Stimulated activated CD4-positive, alpha-beta T cell treated with anti-CD3 and anti-CD28 coated beads, Interleukin-1b, Interleukin-23, amount 100 ng/mL, for 4 hours (primary cell): ENCODE measurements around the gene UTF1.

Experiments used
- DNase-seq, 2 donors: peaks; one replicate each; pipeline ENCODE4 v3.0.0-alpha.2; 2020; ENCODE audit warnings: low read depth in 2 of 2

Gene UTF1

DNA sequence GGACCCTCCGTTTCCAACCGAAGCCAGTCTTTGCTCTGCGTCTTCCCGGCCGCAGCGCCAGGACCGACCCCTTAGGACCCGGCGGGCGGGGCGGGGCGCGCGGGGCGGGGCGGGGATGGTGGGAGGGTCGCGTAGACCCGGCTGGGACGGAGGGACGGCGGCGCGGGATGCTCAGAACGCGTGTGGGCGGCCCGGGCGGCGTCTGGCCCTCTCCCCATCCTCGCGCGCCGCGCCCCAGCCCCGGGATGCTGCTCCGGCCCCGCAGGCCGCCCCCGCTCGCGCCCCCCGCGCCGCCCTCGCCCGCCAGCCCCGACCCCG lies at the start of gene UTF1:
Gene UTF1 (plus strand): TSS at position 174 of the 318 bp plus-strand sequence. CDS start 72 bp downstream, at position 246.
- no peak for DNase-seq

- DNase-seq, result no peak
Observed at GRCh38 chr10:133180965-133181639, 48.9 kb upstream of the UTF1 start.

DNA sequence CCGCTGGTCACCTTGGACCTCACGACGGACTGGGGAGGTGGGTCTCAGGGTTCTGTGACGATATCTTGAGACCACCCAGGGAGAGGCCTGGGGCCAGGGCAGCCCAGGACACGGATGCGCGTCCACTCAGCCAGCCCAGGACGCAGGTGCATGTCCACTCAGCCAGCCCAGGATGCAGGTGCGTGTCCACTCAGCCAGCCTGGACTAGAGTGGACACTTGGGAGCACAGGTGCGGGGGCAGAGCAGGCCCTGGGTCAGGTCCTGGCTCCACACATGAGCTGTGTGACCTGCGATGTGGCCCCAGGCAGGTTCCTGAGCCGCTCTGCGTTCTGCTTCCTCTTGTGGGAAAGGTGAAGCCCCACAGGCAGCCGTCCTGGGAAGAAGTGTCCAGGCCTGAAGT lies 47.8 kb upstream of the UTF1 start:
- no peak for DNase-seq

GRCh38 chr10:133182791-133183645 lies 47.0 kb upstream of the UTF1 start:
- DNase-seq, result no peak

GRCh38 chr10:133183646-133184378 lies 46.2 kb upstream of the UTF1 start:
- no peak for DNase-seq

DNA sequence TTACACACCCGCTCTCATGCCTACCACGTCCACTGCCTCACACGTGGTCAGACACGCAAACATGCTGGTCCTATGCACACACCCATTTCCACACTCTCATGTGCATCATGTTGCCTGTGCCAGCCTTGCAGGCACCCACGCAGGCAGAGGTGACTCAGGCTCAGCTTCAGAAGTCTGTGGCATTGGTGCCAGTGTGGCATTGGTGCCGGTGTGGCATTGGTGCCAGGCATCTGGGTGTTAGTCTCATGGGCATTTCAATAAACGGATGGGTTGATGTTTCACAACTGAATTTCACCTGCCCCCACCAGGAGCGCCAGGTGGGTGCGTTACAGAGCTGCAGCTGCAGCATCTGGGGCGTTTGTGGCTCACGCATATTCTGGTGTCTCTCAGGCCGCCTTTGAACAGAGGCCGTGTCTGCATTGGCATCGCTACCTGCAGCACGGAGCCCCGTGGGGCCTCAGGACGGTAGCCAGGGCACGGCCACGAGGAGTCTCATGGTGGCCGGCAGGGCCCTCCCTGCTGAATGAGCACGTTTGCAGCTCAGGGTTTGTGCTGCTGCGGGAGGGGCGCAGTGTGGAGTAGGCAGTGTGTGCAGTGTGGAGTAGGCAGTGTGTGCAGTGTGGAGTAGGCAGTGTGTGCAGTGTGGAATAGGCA lies 45.3 kb upstream of the UTF1 start:
- DNase-seq, result no peak

- DNase-seq, result no peak
Observed at GRCh38 chr10:133185421-133185820, 44.6 kb upstream of the UTF1 start.

GRCh38 chr10:133185916-133186315 lies 44.1 kb upstream of the UTF1 start:
- no peak for DNase-seq

DNA sequence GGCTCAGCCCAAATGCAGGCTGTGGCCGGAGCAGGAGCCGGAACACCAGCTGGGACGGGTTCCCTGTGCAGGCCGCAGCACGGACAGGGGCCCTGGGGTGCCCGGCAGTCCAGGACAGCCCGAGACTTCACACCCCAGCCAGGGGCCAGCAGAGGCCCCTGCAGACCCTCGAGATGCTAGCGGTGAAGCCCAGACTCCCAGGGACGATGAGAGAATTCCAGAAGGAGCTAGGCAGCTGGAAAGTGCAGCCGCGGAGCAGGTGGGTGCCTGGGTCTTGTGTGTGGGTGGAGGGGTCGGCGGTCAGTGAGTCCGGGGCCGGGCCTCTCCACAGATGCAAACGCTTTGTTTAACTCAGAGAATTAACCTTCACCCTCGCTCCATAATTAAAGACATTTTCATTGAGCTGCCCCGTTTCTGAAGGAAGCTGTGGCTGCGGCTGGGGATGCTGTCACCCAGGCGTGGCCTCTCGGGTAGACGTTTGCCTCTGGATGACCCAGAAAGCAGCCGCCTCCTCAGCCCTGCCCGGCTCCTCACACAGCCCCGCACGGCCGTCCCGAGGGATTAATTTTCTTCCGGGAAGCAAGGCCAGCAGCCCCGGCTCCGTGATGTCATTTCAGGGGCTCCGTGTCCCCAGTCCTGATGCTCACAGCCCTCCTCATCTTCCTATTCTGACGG lies 43.5 kb upstream of the UTF1 start:
- DNase-seq, result no peak

DNA sequence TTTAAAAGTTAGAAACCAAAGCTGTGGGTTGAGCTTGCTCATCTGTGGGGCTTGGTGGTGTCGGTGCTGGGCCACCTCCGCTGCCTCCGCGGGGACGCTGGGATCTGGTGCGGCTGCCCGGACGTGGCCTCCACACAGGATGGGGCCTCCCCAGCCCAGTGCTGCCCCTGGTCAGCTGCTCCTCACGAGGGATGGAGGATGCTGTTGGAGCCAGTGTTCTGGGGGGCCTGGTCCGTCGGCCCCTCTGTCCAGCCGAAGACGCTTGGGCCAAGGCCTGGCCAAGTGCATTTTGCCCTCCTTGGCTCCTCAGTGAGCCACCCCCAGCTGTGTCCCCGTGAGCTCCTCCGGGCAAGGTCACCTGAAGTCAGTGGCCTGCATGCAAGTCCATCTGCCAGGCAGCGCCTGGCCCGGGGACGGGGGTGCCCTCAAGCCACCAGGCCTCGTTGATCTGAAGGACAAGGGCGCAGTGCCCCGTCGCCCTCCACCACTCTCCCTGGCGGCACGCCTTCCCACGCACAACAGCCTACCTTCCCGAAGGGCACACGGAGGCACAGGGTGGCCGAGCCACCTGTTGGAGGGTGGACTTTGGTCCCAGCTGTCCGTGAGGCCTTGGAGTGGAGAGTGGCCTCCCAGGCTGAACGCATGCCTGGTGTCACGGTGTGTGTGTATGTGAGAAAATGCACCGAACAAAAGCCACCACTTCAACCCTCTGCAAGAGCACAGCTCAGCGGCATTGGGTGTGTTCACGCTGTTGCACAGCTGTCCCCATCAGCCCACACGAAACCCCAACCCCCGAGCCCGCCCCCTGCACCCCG lies 42.7 kb upstream of the UTF1 start:
- no peak for DNase-seq

- no peak for DNase-seq
Observed at GRCh38 chr10:133187906-133188681, 41.9 kb upstream of the UTF1 start.

DNA sequence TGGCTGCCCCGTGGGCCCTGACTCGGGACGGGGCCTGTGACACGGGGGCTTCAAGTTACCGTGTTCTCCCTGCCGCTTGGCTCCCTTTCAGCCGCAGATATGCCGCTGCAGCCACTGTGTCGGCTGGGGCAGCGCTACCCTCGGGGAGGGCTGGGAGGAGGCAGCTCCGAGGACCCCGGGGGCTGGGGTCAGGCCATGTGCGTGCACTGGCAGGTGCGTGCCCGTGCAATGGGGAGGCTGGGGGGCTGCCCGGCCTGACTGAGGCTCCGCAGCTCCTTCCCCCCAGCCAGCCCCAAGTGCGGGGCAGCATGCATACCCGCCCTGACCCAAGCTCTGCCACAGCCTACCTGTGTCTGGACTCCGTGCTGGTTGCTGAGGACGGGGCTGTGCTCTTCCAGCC lies 40.8 kb upstream of the UTF1 start:
- no peak for DNase-seq

- DNase-seq, result no peak
Observed at GRCh38 chr10:133189726-133190125, 40.3 kb upstream of the UTF1 start.

GRCh38 chr10:133190225-133190624 lies 39.8 kb upstream of the UTF1 start:
- DNase-seq, result no peak

DNA sequence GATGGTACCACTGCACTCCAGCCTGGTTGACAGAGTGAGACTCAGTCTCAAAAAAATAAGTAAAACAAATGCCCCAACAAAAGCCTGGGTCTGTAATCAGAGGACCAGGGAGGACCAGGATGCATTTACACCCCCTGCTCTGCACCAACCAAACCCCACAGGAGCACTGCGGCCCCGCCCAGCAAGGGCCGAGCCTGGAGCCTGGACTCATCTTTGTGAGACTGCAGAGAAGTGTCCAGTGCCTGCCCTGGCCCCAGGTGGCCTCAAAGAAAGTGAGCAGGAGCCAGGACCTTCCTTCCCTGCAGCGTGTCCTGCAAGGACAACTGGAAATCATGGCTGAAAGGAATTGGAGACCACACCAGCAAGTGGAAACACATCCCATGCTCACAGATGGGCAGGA lies 38.4 kb upstream of the UTF1 start:
- no peak for DNase-seq

- DNase-seq, result no peak
Observed at GRCh38 chr10:133194151-133194550, 35.9 kb upstream of the UTF1 start.

GRCh38 chr10:133195096-133195495 lies 34.9 kb upstream of the UTF1 start:
- no peak for DNase-seq

GRCh38 chr10:133195611-133196010 lies 34.4 kb upstream of the UTF1 start:
- no peak for DNase-seq

DNA sequence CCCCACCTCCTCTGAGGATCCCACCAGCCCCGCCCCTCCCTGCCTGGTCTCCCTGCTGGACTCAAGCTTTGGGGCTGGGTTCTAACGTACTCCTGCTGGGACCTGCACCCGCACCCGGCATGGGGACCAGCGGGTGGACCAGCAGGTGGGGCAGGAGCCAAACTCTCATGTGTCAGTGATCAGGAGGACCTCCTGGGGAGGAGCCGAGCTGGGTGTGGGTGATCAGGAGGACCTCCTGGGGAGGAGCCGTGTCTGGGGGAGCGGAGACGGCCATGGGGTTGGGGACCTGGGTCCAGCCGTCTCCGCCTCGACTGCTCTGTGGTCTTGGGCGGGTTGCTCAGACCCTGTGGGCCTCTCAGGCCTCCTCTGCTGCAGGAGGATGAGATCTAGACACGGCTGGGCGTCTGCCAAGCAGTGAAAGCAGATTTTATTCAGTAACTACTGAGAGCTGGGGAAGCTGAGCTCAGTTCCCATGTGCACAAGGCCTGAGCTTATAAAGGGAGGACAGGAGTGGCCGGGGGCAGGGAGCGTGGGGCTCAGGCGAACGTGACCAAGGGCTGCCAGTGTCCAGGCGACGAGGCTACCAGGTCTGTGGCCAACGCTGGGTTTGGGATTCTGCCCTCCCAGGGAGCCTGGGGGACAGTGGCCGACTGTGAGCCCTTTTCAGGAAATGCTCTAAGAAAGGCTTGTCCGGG lies 33.6 kb upstream of the UTF1 start:
- DNase-seq, result no peak
